Stimulated activated CD8-positive, alpha-beta memory T cell treated with anti-CD3 and anti-CD28 coated beads, Interleukin-15, amount 100 ng/mL, for 1 hour (primary cell): Measurements from ENCODE around the gene SPRING1.

ENCODE experiments used
- DNase-seq: peaks from one replicate; pipeline ENCODE4 v3.0.0-alpha.2; 2020; ENCODE audit warnings: low read depth

The SPRING1 gene

GRCh38 chr12:116739381-116739887 is 1.6 kb upstream of the SPRING1 start:
- DNase-seq = no peak

- no peak for DNase-seq
These were observed 701 bp downstream of the SPRING1 start for GRCh38 chr12:116736962-116737773.

- DNase-seq = no peak
These were observed 1.8 kb downstream of the SPRING1 start for GRCh38 chr12:116735951-116736599.

- DNase-seq = no peak
These were observed 2.8 kb downstream of the SPRING1 start for GRCh38 chr12:116735084-116735483.

GRCh38 chr12:116734156-116734768 is 3.6 kb downstream of the SPRING1 start:
- no peak for DNase-seq

GRCh38 chr12:116731801-116732200 is 6.1 kb downstream of the SPRING1 start:
- no peak for DNase-seq

GRCh38 chr12:116727891-116728290 is 10.0 kb downstream of the SPRING1 start:
- DNase-seq = no peak

GRCh38 chr12:116727261-116727660 is 10.6 kb downstream of the SPRING1 start:
- DNase-seq = no peak

- DNase-seq = no peak
These were observed 11.2 kb downstream of the SPRING1 start for GRCh38 chr12:116726694-116727093.

GRCh38 chr12:116722245-116722644 is 15.6 kb downstream of the SPRING1 start:
- DNase-seq = no peak

GRCh38 chr12:116719731-116720528 is 17.9 kb downstream of the SPRING1 start:
- no peak for DNase-seq

- DNase-seq = no peak
These were observed 19.0 kb downstream of the SPRING1 start for GRCh38 chr12:116718655-116719454.

GRCh38 chr12:116717466-116718437 is 20.1 kb downstream of the SPRING1 start:
- no peak for DNase-seq

- no peak for DNase-seq
These were observed 23.7 kb downstream of the SPRING1 start for GRCh38 chr12:116714175-116714574.

GRCh38 chr12:116713527-116713926 is 24.3 kb downstream of the SPRING1 start:
- DNase-seq = no peak

- DNase-seq = no peak
These were observed 25.2 kb downstream of the SPRING1 start for GRCh38 chr12:116712458-116713303.

- no peak for DNase-seq
These were observed 27.3 kb downstream of the SPRING1 start for GRCh38 chr12:116710370-116711150.

GRCh38 chr12:116709768-116710167 is 28.1 kb downstream of the SPRING1 start:
- DNase-seq = no peak
